NB4 (cell line): Measurements from ENCODE around the gene LILRA2.
"Not testable (repeated sequence)": the region's sequence is repeated elsewhere in the genome, so short reads cannot be mapped to it uniquely, and the experiment has no call there.

Experiments
- MYC ChIP-seq: IDR thresholded peaks from 2 replicates; pipeline ENCODE4 v1.6.1; 2011; ENCODE audit warnings: low read depth, low read length
- POLR2A ChIP-seq: IDR thresholded peaks from 2 replicates; pipeline ENCODE4 v1.6.1; 2011; ENCODE audit warnings: mild to moderate bottlenecking; ENCODE audit not compliant: insufficient read length; ENCODE audit errors: extremely low read depth
- TF ChIP-seq, protein P1 (sequence below): IDR thresholded peaks from one replicate; pipeline ENCODE4 v1.5.1; 2012; ENCODE audit warnings: low read depth, low read length
- TF ChIP-seq, protein P2 (sequence below): IDR thresholded peaks from 2 replicates; pipeline ENCODE4 v1.6.1; 2011; ENCODE audit warnings: low read depth, low read length

- TF ChIP-seq, protein P1, sequence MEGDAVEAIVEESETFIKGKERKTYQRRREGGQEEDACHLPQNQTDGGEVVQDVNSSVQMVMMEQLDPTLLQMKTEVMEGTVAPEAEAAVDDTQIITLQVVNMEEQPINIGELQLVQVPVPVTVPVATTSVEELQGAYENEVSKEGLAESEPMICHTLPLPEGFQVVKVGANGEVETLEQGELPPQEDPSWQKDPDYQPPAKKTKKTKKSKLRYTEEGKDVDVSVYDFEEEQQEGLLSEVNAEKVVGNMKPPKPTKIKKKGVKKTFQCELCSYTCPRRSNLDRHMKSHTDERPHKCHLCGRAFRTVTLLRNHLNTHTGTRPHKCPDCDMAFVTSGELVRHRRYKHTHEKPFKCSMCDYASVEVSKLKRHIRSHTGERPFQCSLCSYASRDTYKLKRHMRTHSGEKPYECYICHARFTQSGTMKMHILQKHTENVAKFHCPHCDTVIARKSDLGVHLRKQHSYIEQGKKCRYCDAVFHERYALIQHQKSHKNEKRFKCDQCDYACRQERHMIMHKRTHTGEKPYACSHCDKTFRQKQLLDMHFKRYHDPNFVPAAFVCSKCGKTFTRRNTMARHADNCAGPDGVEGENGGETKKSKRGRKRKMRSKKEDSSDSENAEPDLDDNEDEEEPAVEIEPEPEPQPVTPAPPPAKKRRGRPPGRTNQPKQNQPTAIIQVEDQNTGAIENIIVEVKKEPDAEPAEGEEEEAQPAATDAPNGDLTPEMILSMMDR, result not testable (repeated sequence)
- TF ChIP-seq, protein P2, sequence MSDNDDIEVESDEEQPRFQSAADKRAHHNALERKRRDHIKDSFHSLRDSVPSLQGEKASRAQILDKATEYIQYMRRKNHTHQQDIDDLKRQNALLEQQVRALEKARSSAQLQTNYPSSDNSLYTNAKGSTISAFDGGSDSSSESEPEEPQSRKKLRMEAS, result not testable (repeated sequence)
- TF ChIP-seq POLR2A, MYC: not testable (repeated sequence)
Measured at GRCh38 chr19:54631489-54632337, 58.1 kb downstream of the LILRA2 start.
